Natural killer cell treated with Interleukin-12 subunit alpha and Interleukin-12 subunit beta and Interleukin-15 and Interleukin-18, amount 100 ng/mL, for 72 hours (primary cell): ENCODE data around the gene ZFYVE19. TPM values are rescaled to one million over a fixed set of nuclear protein-coding genes. Genes with fewer than 3 reads are reported as not detected.

Experiments used
- ATAC-seq, 2 donors: fragments of 150-1000 bp; cut with Tn5 transposase in 1 of 2; sonication (Bioruptor Pico), chemical (Tn5 transposase) in 1 of 2; 2 replicates each; pipeline ENCODE4 v1.10.0; 2021
- DNase-seq: peaks from one replicate; pipeline ENCODE4 v3.0.0; 2022; ENCODE audit warnings: low spot score
- H3K27ac Mint-ChIP-seq, 2 donors: 1 replicate in 1 of 2; 2 replicates in 1 of 2; pipeline ENCODE4 v1.8.0; 2022; ENCODE audit warnings: mixed read lengths in 2 of 2, mild to moderate bottlenecking in 1 of 2, moderate library complexity in 1 of 2
- H3K27me3 Mint-ChIP-seq, 2 donors: 1 replicate in 1 of 2; 2 replicates in 1 of 2; pipeline ENCODE4 v1.8.0; 2022; ENCODE audit warnings: mixed read lengths in 2 of 2
- H3K36me3 Mint-ChIP-seq: one replicate; pipeline ENCODE4 v1.8.0; 2022; ENCODE audit warnings: mixed read lengths
- H3K4me1 Mint-ChIP-seq, 2 donors: 1 replicate in 1 of 2; 2 replicates in 1 of 2; pipeline ENCODE4 v1.8.0; 2022; ENCODE audit warnings: low read depth in 2 of 2, mixed read lengths in 2 of 2, mild to moderate bottlenecking in 1 of 2
- H3K4me3 Mint-ChIP-seq: one replicate; pipeline ENCODE4 v1.8.0; 2022; ENCODE audit warnings: mixed read lengths
- H3K9me3 Mint-ChIP-seq: 2 replicates; pipeline ENCODE4 v1.8.0; 2022; ENCODE audit warnings: mixed read lengths
- total RNA-seq, 2 donors: library from RNA; stranded (reverse); gene quantifications; one replicate each; pipeline ENCODE4 v1.2.3, GENCODE V29; 2022

ZFYVE19 gene
- total RNA-seq, 2 donors from 2014 or later: 17.2 to 39.1 TPM

GRCh38 chr15:40812721-40813425, 6.0 kb downstream of the ZFYVE19 start:
- ATAC-seq: peak in 1 of 2 donors; percentile 17
- Mint-ChIP-seq H3K27me3 (no peaks in the 10 kb centered on the region), H3K27ac (no peak overlapping the region), H3K4me3 (no peak overlapping the region), H3K36me3 (no peaks in the 10 kb centered on the region), H3K4me1 (peaks cover 8 to 12% of the 10 kb centered on the region in 2 donors), H3K9me3 (no peaks in the 10 kb centered on the region)
- DNase-seq: no peak

GRCh38 chr15:40815042-40815698, 8.3 kb downstream of the ZFYVE19 start:
- ATAC-seq (no peak), DNase-seq (no peak)
- Mint-ChIP-seq H3K36me3 (no peaks in the 10 kb centered on the region), H3K4me1 (no peaks in the 10 kb centered on the region), H3K4me3 (no peak overlapping the region), H3K27me3 (no peaks in the 10 kb centered on the region), H3K9me3 (no peaks in the 10 kb centered on the region), H3K27ac (no peak overlapping the region)

- no peak overlapping the region for H3K4me3 Mint-ChIP-seq
- ATAC-seq (no peak), DNase-seq (no peak)
- H3K27me3 Mint-ChIP-seq: no peaks in the 10 kb centered on the region
- H3K36me3 Mint-ChIP-seq: no peaks in the 10 kb centered on the region
- no peak overlapping the region for H3K27ac Mint-ChIP-seq
- H3K9me3 Mint-ChIP-seq: no peaks in the 10 kb centered on the region
- H3K4me1 Mint-ChIP-seq: no peaks in the 10 kb centered on the region
Observed at GRCh38 chr15:40819048-40819447, 12.2 kb downstream of the ZFYVE19 start.

- Mint-ChIP-seq H3K9me3 (no peaks in the 10 kb centered on the region), H3K36me3 (no peaks in the 10 kb centered on the region), H3K27ac (no peak overlapping the region), H3K4me3 (no peak overlapping the region), H3K27me3 (no peaks in the 10 kb centered on the region), H3K4me1 (no peaks in the 10 kb centered on the region)
- ATAC-seq: no peak
- DNase-seq: no peak
Observed at GRCh38 chr15:40821195-40821594, 14.3 kb downstream of the ZFYVE19 start.

- Mint-ChIP-seq H3K4me3 (no peak overlapping the region), H3K27me3 (peaks cover 0 to 5% of the 10 kb centered on the region in 2 donors), H3K4me1 (no peaks in the 10 kb centered on the region), H3K27ac (no peak overlapping the region), H3K9me3 (no peaks in the 10 kb centered on the region), H3K36me3 (no peaks in the 10 kb centered on the region)
- ATAC-seq (peak; percentile 71 to 84), DNase-seq (no peak)
Observed at GRCh38 chr15:40823572-40824343, 16.9 kb downstream of the ZFYVE19 start.

- DNase-seq (no peak), ATAC-seq (no peak)
- no peaks in the 10 kb centered on the region for H3K36me3 Mint-ChIP-seq
- peaks cover 0 to 5% of the 10 kb centered on the region in 2 donors for H3K27me3 Mint-ChIP-seq
- no peaks in the 10 kb centered on the region for H3K4me1 Mint-ChIP-seq
- H3K27ac Mint-ChIP-seq: no peak overlapping the region
- no peak overlapping the region for H3K4me3 Mint-ChIP-seq
- no peaks in the 10 kb centered on the region for H3K9me3 Mint-ChIP-seq
Observed at GRCh38 chr15:40825661-40826422, 19.0 kb downstream of the ZFYVE19 start.

GRCh38 chr15:40826423-40827075, 19.7 kb downstream of the ZFYVE19 start:
- Mint-ChIP-seq H3K36me3 (no peaks in the 10 kb centered on the region), H3K27ac (no peak overlapping the region), H3K27me3 (peaks cover 0 to 5% of the 10 kb centered on the region in 2 donors), H3K4me3 (no peak overlapping the region), H3K4me1 (no peaks in the 10 kb centered on the region), H3K9me3 (no peaks in the 10 kb centered on the region)
- ATAC-seq (no peak), DNase-seq (no peak)

GRCh38 chr15:40828447-40829036, 21.7 kb downstream of the ZFYVE19 start, which contains the start of gene PPP1R14D:
Gene PPP1R14D (minus strand): TSS chr15:40828708. CDS start chr15:40828641, 67 bp downstream.
- Mint-ChIP-seq H3K4me3 (no peak within 1 kb of the TSS), H3K4me1 (no peaks in the 10 kb centered on the region), H3K9me3 (no peaks in the 10 kb centered on the region), H3K36me3 (no peaks in the 10 kb centered on the region), H3K27ac (no peak within 1 kb of the TSS), H3K27me3 (peaks cover 0 to 5% of the 10 kb centered on the region in 2 donors)
- DNase-seq (no peak), ATAC-seq (peak in 1 of 2 donors; percentile 56)

- peaks cover 0 to 5% of the 10 kb centered on the region in 2 donors for H3K27me3 Mint-ChIP-seq
- ATAC-seq (no peak), DNase-seq (no peak)
- H3K36me3 Mint-ChIP-seq: no peaks in the 10 kb centered on the region
- no peak overlapping the region for H3K27ac Mint-ChIP-seq
- H3K9me3 Mint-ChIP-seq: no peaks in the 10 kb centered on the region
- no peak overlapping the region for H3K4me3 Mint-ChIP-seq
- H3K4me1 Mint-ChIP-seq: no peaks in the 10 kb centered on the region
Observed at GRCh38 chr15:40829115-40829514, 22.2 kb downstream of the ZFYVE19 start.

- Mint-ChIP-seq H3K4me3 (no peak overlapping the region), H3K36me3 (no peaks in the 10 kb centered on the region), H3K27ac (no peak overlapping the region), H3K9me3 (no peaks in the 10 kb centered on the region), H3K4me1 (no peaks in the 10 kb centered on the region), H3K27me3 (peaks cover 0 to 5% of the 10 kb centered on the region in 2 donors)
- no peak for ATAC-seq
- DNase-seq: no peak
Observed at GRCh38 chr15:40830884-40831283, 24.0 kb downstream of the ZFYVE19 start.

- ATAC-seq: no peak
- no peaks in the 10 kb centered on the region for H3K9me3 Mint-ChIP-seq
- DNase-seq: no peak
- H3K27me3 Mint-ChIP-seq: peaks cover 0 to 5% of the 10 kb centered on the region in 2 donors
- no peak overlapping the region for H3K27ac Mint-ChIP-seq
- no peaks in the 10 kb centered on the region for H3K4me1 Mint-ChIP-seq
- H3K36me3 Mint-ChIP-seq: no peaks in the 10 kb centered on the region
- H3K4me3 Mint-ChIP-seq: no peak overlapping the region
Observed at GRCh38 chr15:40831861-40832260, 25.0 kb downstream of the ZFYVE19 start.

GRCh38 chr15:40832903-40833302, 26.0 kb downstream of the ZFYVE19 start:
- no peak for DNase-seq
- Mint-ChIP-seq H3K27ac (no peak overlapping the region), H3K9me3 (no peaks in the 10 kb centered on the region), H3K27me3 (peaks cover 0 to 3% of the 10 kb centered on the region in 2 donors), H3K36me3 (no peaks in the 10 kb centered on the region), H3K4me3 (no peak overlapping the region), H3K4me1 (no peaks in the 10 kb centered on the region)
- no peak for ATAC-seq

- ATAC-seq (no peak), DNase-seq (no peak)
- Mint-ChIP-seq H3K4me1 (no peaks in the 10 kb centered on the region), H3K9me3 (no peaks in the 10 kb centered on the region), H3K36me3 (no peaks in the 10 kb centered on the region), H3K4me3 (no peak overlapping the region), H3K27me3 (no peaks in the 10 kb centered on the region), H3K27ac (no peak overlapping the region)
Observed at GRCh38 chr15:40836020-40836419, 29.1 kb downstream of the ZFYVE19 start.
